HG03103 (cell line): ENCODE results near the gene ARV1.
"Not testable (repeated sequence)": the region's sequence is repeated elsewhere in the genome, so short reads cannot be mapped to it uniquely, and the experiment has no call there.

ENCODE experiments used
- ATAC-seq: cut with Tn5 transposase; IDR thresholded peaks from one replicate; pipeline ENCODE4 v1.9.1; 2021; ENCODE audit warnings: low read depth; ENCODE audit not compliant: unreplicated experiment

The ARV1 gene

GRCh38 chr1:231016234-231016633, 37.3 kb downstream of the ARV1 start:
- ATAC-seq: no peak

- ATAC-seq: no peak
These were observed 38.1 kb downstream of the ARV1 start for GRCh38 chr1:231016966-231017365.

- no peak for ATAC-seq
These were observed 40.8 kb downstream of the ARV1 start for GRCh38 chr1:231019711-231020110.

GRCh38 chr1:231020139-231020601, 41.3 kb downstream of the ARV1 start:
- no peak for ATAC-seq

- ATAC-seq: no peak
These were observed 41.9 kb downstream of the ARV1 start for GRCh38 chr1:231020816-231021215.

GRCh38 chr1:231021540-231022031, 42.7 kb downstream of the ARV1 start:
- ATAC-seq: no peak

GRCh38 chr1:231022543-231022942, 43.6 kb downstream of the ARV1 start:
- ATAC-seq: not testable (repeated sequence)

GRCh38 chr1:231023150-231023549, 44.3 kb downstream of the ARV1 start:
- ATAC-seq: no peak

- no peak for ATAC-seq
These were observed 47.7 kb downstream of the ARV1 start for GRCh38 chr1:231026576-231026975.

GRCh38 chr1:231027136-231027925, 48.4 kb downstream of the ARV1 start:
- no peak for ATAC-seq

GRCh38 chr1:231027971-231028370, 49.1 kb downstream of the ARV1 start:
- ATAC-seq: no peak

GRCh38 chr1:231028682-231029081, 49.8 kb downstream of the ARV1 start:
- no peak for ATAC-seq

- ATAC-seq: not testable (repeated sequence)
These were observed 50.4 kb downstream of the ARV1 start for GRCh38 chr1:231029247-231029646.

GRCh38 chr1:231029841-231030240, 50.9 kb downstream of the ARV1 start:
- no peak for ATAC-seq

GRCh38 chr1:231032963-231033362, 54.1 kb downstream of the ARV1 start:
- ATAC-seq: no peak

GRCh38 chr1:231035799-231036198, 56.9 kb downstream of the ARV1 start:
- no peak for ATAC-seq

- ATAC-seq: no peak
These were observed 57.5 kb downstream of the ARV1 start for GRCh38 chr1:231036416-231036815.

GRCh38 chr1:231037585-231038517, 59.0 kb downstream of the ARV1 start:
- ATAC-seq: no peak

GRCh38 chr1:231039161-231040018, 60.5 kb downstream of the ARV1 start:
- ATAC-seq: peak; percentile 34
